KMS-11 (cell line): ENCODE results near the gene DCTN2.

Experiments used
- H2AFZ ChIP-seq: fragments of 200-600 bp; sonication (generic); 2 replicates; pipeline ENCODE4 v1.6.1; 2016; ENCODE audit warnings: antibody characterized with exemption, mixed run types, low read depth
- H3K27ac ChIP-seq: fragments of 200-600 bp; sonication (generic); 2 replicates; pipeline ENCODE4 v1.6.1; 2016; ENCODE audit warnings: mild to moderate bottlenecking, mixed run types
- H3K27me3 ChIP-seq: fragments of 200-600 bp; sonication (generic); 2 replicates; pipeline ENCODE4 v1.6.1; 2017; ENCODE audit warnings: mild to moderate bottlenecking, low read depth, mixed run types, moderate library complexity; ENCODE audit not compliant: insufficient read depth
- H3K36me3 ChIP-seq: fragments of 200-600 bp; sonication (generic); 2 replicates; pipeline ENCODE4 v1.6.1; 2017; ENCODE audit warnings: mild to moderate bottlenecking, mixed run types; ENCODE audit not compliant: insufficient read depth
- H3K4me1 ChIP-seq: fragments of 200-600 bp; sonication (generic); 2 replicates; pipeline ENCODE4 v1.6.1; 2016; ENCODE audit warnings: mild to moderate bottlenecking, low read depth, mixed run types; ENCODE audit not compliant: poor library complexity, severe bottlenecking
- H3K4me2 ChIP-seq: fragments of 200-600 bp; sonication (generic); 2 replicates; pipeline ENCODE4 v1.7.0; 2016; ENCODE audit warnings: mild to moderate bottlenecking, mixed run types
- H3K4me3 ChIP-seq: fragments of 200-600 bp; sonication (generic); IDR thresholded peaks from 2 replicates; pipeline ENCODE4 v1.6.1; 2017; ENCODE audit warnings: low read depth, low read length, mixed read lengths; ENCODE audit not compliant: insufficient read depth
- H3K79me2 ChIP-seq: fragments of 200-600 bp; sonication (generic); 2 replicates; pipeline ENCODE4 v1.6.1; 2016; ENCODE audit warnings: low read depth, mixed run types; ENCODE audit not compliant: insufficient read depth
- H3K9ac ChIP-seq: fragments of 200-600 bp; sonication (generic); 2 replicates; pipeline ENCODE4 v1.6.1; 2016; ENCODE audit warnings: mild to moderate bottlenecking, mixed run types
- H4K20me1 ChIP-seq: fragments of 200-600 bp; sonication (generic); 2 replicates; pipeline ENCODE4 v1.6.1; 2016; ENCODE audit warnings: mild to moderate bottlenecking, mixed run types; ENCODE audit not compliant: insufficient read depth
- TF ChIP-seq, protein P1 (sequence below): fragments of 200-600 bp; sonication (generic); conservative IDR thresholded peaks from 2 replicates; pipeline ENCODE4 v1.6.1; 2017; ENCODE audit warnings: low read depth, mild to moderate bottlenecking, antibody characterized with exemption, low read length, moderate library complexity, mixed read lengths

DCTN2 gene

GRCh38 chr12:57530396-57531142 lies 16.4 kb downstream of the DCTN2 start:
- Histone ChIP-seq H3K79me2 (no peaks in the 10 kb centered on the region), H3K4me2 (no peak overlapping the region), H4K20me1 (no peaks in the 10 kb centered on the region; the same call in 1 of the 2 replicates), H3K27me3 (no peaks in the 10 kb centered on the region), H3K9ac (no peak overlapping the region), H3K27ac (no peak overlapping the region), H3K4me1 (peaks cover 5% of the 10 kb centered on the region), H3K36me3 (peaks cover 10% of the 10 kb centered on the region; the same call in 1 of the 2 replicates), H2AFZ (no peak overlapping the region), H3K4me3 (no peak overlapping the region)
- TF ChIP-seq, protein P1, sequence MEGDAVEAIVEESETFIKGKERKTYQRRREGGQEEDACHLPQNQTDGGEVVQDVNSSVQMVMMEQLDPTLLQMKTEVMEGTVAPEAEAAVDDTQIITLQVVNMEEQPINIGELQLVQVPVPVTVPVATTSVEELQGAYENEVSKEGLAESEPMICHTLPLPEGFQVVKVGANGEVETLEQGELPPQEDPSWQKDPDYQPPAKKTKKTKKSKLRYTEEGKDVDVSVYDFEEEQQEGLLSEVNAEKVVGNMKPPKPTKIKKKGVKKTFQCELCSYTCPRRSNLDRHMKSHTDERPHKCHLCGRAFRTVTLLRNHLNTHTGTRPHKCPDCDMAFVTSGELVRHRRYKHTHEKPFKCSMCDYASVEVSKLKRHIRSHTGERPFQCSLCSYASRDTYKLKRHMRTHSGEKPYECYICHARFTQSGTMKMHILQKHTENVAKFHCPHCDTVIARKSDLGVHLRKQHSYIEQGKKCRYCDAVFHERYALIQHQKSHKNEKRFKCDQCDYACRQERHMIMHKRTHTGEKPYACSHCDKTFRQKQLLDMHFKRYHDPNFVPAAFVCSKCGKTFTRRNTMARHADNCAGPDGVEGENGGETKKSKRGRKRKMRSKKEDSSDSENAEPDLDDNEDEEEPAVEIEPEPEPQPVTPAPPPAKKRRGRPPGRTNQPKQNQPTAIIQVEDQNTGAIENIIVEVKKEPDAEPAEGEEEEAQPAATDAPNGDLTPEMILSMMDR = no peak

- Histone ChIP-seq H3K27me3 (no peaks in the 10 kb centered on the region), H2AFZ (no peak overlapping the region), H3K4me2 (no peak overlapping the region), H3K4me1 (peaks cover 7% of the 10 kb centered on the region), H3K4me3 (no peak overlapping the region), H4K20me1 (no peaks in the 10 kb centered on the region; the same call in 1 of the 2 replicates), H3K27ac (no peak overlapping the region; the same call in 1 of the 2 replicates), H3K9ac (no peak overlapping the region), H3K36me3 (peaks cover 10% of the 10 kb centered on the region; the same call in 1 of the 2 replicates), H3K79me2 (peaks cover 1% of the 10 kb centered on the region)
- TF ChIP-seq, protein P1 = no peak
Observed at GRCh38 chr12:57529831-57530230, 17.2 kb downstream of the DCTN2 start.

- peaks cover 16% of the 10 kb centered on the region for H3K4me1 ChIP-seq
- H3K4me2 ChIP-seq = no peak overlapping the region
- H3K27ac ChIP-seq = no peak overlapping the region
- no peaks in the 10 kb centered on the region for H3K27me3 ChIP-seq
- no peak overlapping the region for H2AFZ ChIP-seq
- no peak overlapping the region for H3K4me3 ChIP-seq
- H4K20me1 ChIP-seq = no peaks in the 10 kb centered on the region; the same call in 1 of the 2 replicates
- TF ChIP-seq, protein P1 = no peak
- H3K79me2 ChIP-seq = peaks cover 10% of the 10 kb centered on the region
- H3K36me3 ChIP-seq = peaks cover 7% of the 10 kb centered on the region; the same call in 1 of the 2 replicates
- no peak overlapping the region for H3K9ac ChIP-seq
Observed at GRCh38 chr12:57528831-57529555, 18.0 kb downstream of the DCTN2 start.

GRCh38 chr12:57528176-57528575 lies 18.8 kb downstream of the DCTN2 start:
- Histone ChIP-seq H3K4me1 (peaks cover 22% of the 10 kb centered on the region), H3K27ac (no peak overlapping the region), H2AFZ (no peak overlapping the region), H3K4me3 (no peak overlapping the region), H3K4me2 (no peak overlapping the region), H3K36me3 (peaks cover 4% of the 10 kb centered on the region; the same call in 1 of the 2 replicates), H3K79me2 (peaks cover 18% of the 10 kb centered on the region), H4K20me1 (no peaks in the 10 kb centered on the region; the same call in 1 of the 2 replicates), H3K9ac (no peak overlapping the region), H3K27me3 (no peaks in the 10 kb centered on the region)
- TF ChIP-seq, protein P1 = no peak
